ENCODE data around the gene DNAJC1.
"Not testable (repeated sequence)": the region's sequence is repeated elsewhere in the genome, so short reads cannot be mapped to it uniquely, and the experiment has no call there.

Gene DNAJC1

DNA sequence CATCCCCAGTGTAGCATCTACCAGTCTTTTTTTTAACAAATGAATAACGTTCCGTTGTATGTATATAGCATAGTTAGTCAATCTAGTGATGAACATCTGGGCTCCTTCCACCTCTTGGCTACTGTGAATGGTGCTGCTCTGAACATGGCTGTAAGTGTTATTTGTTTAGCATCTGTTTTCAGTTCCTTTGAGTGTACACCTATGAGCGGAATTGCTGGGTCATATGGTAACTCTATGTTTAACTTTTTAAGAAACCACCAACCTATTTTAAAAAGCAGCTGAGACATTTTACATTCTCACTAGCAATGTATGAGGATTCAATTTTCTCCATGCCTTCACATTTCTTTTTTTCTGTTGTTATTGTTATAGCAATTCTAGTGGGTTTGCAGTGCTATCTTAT, 178.2 kb downstream of the DNAJC1 start:
- no peak for DNase-seq (ENCODE audit: low spot score)

DNA sequence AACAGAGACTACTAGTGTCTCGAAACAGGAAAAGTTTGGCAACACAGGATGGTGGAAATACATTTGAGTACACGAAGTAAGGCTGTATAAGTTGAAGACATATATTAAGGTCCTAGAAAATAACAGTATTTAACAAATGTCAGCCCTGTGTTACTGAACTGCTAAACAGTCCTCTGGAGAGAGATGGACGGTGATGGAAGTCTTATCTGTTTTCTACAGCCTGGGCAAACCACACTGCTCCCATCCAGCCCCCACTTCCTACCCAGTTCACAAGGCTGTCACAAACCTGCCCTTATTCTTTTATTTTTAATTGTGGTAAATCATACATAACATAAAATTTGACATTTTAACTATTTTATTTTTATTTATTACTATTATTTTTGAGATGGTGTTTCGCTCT, 179.1 kb downstream of the DNAJC1 start:
- no peak for DNase-seq (ENCODE audit: low spot score)

DNA sequence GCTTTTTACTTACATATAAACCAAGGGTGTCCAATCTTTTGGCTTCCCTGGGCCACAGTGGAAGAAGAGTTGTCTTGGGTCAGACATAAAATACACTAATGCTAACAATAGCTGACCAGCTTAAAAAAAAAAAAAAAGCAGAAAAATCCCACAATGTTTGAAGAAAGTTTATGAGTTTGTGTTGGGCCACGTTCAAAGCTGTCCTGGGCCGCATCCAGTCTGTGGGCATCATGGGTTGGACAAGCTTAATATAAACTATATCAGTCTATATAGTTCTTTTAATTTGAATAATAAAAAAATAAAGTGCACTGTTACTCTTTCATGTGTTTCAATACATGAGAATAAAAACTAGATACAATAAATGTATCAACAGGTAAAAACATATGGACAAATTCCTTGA, 179.9 kb downstream of the DNAJC1 start:
- no peak for DNase-seq (ENCODE audit: low spot score)

DNA sequence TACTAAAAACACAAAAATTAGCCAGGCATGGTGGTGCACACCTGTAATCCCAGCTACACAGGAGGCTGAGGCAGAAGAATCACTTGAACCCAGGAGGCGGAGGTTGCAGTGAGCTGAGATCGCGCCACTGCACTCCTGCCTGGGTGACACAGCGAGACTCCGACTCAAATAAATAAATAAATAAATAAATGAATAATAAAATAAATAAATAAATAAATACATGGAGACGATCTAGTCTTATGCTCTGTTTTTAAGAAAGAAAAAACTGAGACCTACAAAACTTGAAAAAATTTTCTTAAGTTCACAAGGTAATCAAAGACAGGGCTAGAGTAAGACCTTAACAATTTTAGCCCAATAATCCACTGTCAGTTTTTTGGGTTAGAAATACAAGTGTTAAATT, 181.3 kb downstream of the DNAJC1 start:
- not testable (repeated sequence) for DNase-seq (ENCODE audit: low spot score)

DNA sequence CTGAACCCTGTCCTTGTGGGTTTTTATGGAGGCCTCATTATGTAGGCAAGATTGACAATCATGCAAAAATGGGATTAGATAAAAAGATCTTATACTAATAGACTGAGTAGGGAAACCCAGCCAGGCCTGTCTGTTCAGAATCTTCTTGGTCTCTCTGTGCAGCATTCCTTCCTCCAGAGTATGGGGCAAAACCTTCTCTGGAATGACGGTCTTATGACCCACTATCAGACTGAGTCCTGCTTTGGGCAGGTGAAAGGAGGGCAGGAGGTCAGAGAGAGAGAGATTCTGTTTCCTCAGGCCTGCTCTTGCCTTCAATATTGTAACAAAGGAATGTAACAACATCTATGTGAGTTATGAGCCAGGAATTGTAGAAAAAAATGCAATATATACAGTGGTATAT, 182.6 kb downstream of the DNAJC1 start:
- no peak for DNase-seq (ENCODE audit: low spot score)

DNA sequence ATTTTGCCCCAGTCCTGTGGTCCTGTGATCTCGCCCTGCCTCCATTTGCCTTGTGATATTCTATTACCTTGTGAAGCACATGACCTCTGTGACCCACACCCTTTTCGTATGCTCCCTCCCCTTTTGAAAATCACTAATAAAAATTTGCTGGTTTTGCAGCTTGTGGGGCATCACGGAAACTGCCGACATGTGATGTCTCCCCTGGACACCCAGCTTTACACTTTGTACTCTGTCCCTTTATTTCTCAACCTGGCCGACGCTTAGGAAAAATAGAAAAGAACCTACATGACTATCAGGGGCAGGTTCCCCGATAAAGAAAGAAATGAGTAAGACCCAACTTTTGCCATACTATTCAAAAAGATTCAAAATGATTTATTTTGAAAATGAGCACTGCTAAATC, 185.1 kb downstream of the DNAJC1 start:
- not testable (repeated sequence) for DNase-seq (ENCODE audit: low spot score)

DNA sequence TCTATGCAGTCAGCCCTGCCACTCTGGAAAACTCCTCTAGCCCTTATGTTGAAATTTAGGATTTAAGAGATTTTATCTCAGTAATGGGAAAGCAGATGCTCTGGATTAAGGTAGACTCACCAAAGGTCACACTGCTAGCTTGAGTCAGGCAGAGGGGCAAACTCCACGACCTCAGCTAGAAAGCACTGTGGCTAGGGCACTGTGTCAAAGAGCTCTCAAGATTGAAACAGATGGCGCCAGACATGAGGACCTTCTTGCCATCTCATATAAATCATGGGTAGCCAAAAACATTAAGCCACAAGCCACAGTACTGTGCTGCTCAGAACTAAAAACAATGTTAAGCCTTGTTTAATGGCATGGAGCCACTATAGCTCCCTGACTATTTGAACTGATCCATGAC, 188.7 kb downstream of the DNAJC1 start:
- DNase-seq (ENCODE audit: low spot score) = no peak

DNA sequence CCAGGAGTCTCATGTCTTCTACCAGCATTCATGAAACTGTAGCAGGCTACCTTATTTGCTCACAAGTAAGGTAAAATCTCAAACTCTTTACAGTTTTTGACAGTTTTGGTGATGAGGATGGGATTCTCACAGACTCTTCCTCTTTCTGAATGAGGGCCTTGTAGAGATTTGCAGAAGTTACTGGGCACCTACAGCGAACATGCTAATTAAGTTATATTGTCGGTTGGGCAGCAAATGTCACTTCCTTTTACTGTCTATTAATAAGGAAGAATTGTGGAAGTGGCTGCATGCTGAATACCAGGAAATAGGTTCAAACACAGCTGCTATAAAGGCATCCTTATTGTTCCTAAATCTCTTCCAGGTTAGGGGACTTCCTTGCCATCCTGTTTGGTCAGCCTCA, 189.6 kb downstream of the DNAJC1 start:
- no peak for DNase-seq (ENCODE audit: low spot score)

DNA sequence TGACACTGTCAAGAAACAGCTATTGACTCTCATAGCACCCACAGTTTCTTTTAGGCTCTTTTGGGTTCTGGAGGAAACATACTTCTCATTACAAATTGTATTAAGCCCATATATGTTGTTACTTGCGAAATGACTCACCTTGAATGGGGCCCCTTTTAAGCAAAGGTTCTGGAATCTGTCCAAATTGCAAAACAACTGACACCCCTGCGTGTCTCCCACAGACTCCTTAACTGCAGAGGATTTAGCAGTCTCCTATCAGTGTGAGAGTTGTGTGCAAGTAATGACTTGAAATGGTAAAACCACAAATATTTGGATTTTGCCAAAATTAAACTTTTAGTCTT, 192.3 kb downstream of the DNAJC1 start:
- DNase-seq (ENCODE audit: low spot score) = no peak

DNA sequence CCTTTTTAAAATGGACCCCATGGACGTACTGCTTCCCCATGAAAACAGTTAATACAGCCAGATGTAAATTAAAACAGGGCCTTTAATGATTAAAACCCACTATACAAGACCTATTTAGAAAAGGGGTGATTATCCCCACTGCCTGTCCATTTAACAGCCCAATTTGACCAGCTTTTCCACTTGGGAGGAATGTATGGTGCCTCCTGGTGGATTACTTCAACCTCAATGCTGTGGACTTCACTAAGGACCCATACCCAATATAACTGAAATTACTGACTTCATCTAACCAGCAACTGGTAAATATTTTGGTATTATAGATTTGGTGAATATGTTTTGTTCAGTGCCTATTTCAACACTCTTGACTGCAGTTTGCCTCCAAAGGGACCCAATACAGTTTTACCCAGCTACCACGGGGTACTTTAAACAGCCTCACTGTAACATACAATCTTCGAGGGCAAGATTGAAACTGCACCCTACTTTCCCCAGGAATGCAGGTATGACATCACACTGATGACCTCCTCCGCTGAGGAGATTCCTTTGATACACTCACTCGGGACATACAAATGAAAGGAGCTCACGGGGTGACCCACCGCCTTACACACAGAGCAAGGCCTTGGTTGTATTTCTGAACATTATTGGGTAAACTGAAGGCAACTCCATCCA, 192.8 kb downstream of the DNAJC1 start:
- no peak for DNase-seq (ENCODE audit: low spot score)

DNA sequence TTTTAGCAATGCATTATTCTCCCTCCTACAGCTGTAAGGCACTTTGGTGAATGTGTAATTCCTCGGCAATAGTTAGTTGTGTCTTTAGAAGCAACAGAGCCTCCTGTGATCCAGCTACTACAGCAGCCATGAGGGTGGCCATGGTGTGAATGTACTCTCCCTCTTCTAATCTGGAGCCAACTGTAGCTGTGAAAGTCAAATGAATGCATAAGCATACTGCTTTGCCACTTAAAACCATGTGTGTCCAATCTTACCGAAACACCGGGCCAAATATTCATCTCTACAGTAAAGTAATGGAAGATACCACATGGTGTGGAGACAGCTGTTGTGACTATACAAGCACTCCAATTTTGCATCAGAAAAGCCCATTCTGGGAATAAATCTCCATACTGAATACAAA, 195.0 kb downstream of the DNAJC1 start:
- DNase-seq (ENCODE audit: low spot score) = no peak

DNA sequence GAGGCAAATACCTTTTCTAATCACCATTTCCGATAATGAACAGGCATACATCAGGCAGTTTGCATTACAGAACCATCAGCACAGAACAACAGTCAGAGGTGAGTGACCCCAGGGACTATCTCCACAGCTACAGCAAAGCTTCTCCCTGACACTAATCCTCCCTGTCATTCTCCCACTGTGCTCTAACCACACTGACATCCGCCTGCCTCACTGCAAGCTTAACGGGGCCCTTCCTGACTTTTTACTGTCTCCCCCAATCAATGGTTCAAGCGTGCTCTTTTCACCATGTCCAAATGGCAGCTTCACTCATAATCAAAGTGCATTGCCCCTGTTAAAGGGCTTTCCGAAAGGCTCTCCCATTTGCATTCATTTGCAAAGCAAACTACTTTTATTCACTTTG, 196.3 kb downstream of the DNAJC1 start:
- no peak for DNase-seq (ENCODE audit: low spot score)

DNA sequence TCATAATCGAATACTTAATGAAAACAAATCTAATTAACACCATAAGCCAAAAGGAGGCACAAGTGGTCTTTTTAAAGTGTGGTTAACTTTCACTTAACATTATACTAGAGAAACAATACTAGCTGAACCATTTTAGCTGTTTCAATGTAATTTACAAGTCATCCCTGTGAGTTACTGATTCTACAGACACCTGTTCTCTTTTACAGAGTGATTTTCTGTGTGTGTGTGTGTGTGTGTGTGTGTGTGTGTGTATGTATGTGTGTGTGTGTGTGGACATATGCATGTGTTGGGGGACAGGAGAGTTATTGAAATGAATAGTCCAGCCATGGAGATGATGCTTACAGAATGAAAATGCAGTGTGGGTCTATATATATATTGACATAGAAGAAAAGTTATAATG, 200.2 kb downstream of the DNAJC1 start:
- no peak for DNase-seq (ENCODE audit: low spot score)

DNA sequence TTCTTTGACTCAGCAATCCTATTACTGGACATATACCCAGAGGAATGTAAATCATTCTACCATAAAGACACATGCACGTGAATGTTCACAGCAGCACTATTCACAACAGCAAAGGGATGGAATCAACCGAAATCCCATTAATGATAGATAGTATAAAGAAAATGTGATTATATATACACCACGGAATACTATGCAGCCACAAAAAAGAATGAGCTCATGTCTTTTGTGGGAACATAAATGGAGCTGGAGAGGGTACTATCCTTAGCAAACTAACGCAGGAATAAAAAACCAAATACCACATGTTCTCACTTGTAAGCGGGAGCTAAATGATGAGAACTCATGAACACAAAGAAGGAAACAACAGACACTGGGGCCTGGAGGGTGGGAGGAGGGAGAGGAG, 201.9 kb downstream of the DNAJC1 start:
- DNase-seq (ENCODE audit: low spot score) = no peak

DNA sequence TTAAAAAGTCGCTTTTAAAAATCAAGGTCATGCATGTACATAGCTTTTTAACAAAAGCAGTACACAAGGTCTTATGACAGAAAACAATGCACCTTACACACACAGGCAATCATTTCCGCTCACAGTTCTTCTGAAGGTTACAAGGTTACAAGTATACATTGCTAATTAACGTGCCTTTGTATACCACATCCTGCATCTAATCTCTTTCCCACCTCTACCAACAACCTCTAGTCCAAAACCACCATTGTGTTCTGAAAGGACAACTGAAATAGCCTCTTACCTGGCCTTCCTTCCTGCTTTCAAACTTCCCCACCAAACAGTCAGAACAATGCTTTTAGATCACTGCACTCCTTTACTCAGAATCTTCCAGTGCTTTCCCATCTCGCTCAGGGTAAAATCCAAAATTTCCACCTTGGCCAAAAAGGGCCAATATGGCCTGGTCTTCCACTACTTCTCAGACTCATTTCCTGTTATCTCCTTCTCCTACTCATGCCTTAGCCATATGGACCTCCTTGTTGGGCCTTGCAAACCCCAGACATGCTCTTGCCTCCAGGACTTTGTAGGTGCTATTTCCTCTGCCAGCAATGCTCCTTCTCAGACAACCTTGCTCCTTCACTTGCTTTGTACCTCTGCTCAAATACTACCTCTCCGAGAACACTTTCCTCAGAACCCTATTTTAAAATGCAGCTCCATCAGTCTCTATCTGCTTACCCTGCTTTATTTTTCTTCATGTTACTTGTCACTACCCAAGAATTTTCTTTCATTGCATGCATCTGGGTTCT, 205.4 kb downstream of the DNAJC1 start:
- DNase-seq (ENCODE audit: low spot score) = no peak

DNA sequence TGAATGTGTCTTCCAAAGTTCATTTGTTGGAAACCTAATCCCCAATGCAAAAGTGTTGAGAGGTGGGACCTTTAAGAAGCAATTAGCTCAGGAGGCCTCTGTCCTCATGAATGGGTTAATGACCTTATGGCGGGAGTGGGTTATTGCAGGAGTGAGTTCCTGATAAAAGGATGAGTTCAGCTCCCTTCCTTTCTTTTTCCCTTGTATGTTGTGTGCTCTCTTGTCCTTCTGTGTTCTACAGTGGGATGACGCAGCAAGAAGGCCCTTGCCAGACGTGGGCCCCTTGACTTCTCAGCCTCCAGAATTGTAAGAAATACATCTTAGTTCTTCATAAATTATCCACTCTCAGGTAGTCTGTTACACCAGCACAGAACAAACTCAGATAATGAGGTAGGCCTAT, 206.0 kb downstream of the DNAJC1 start:
- DNase-seq (ENCODE audit: low spot score) = no peak

DNA sequence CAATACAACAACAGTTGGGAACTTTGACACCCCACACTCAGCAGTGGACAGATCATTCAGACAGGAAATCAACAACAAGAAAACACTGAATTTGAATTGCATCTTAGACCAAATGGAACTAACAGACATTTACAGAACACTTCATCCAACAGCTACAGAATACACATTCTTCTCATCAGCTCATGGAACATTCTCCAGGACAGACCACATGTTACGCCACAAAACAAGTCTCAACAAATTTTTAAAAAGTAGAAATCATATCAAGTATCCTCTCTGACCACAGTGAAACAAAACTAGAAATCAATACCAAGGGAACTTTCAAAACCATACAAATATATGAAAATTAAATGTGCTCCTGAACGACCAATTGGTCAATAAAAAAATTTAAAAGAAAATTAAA, 212.3 kb downstream of the DNAJC1 start:
- no peak for DNase-seq (ENCODE audit: low spot score)

DNA sequence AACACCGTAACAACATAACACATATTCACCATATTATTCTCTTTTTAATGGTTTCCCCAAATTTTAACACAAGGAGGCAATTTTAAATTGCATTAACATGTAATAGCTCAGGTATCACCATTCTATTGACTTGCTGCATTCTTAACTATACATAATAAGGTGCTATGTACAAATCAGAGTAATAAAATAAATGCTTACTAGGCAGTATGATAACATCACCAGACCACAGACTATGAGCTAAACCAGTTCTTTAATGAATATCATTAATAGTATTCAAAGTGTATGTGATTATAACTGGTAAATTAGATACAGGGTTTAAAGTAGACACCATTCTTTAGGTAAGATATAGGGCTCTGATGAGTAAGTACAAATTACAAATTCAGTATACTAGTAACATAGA, 226.6 kb downstream of the DNAJC1 start:
- DNase-seq (ENCODE audit: low spot score) = no peak

DNA sequence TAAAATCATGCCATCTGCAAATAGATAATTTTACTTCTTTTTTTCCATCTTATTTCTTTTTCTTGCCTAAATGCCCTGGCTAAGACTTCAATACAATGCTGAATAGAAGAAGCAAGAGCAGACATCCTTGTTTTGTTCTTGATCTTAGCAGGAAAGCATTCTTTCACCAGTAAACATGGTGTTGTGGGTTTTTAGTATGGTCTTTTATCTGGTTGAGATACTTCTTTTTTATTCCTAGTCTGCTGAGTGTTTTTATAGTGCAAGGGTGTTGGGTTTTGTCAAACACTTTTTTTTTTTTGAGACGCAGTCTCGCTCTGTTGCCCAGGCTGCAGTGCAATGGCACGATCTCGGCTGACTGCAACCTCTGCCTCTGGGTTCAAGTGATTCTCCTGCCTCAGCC, 232.3 kb downstream of the DNAJC1 start:
- no peak for DNase-seq (ENCODE audit: low spot score)

DNA sequence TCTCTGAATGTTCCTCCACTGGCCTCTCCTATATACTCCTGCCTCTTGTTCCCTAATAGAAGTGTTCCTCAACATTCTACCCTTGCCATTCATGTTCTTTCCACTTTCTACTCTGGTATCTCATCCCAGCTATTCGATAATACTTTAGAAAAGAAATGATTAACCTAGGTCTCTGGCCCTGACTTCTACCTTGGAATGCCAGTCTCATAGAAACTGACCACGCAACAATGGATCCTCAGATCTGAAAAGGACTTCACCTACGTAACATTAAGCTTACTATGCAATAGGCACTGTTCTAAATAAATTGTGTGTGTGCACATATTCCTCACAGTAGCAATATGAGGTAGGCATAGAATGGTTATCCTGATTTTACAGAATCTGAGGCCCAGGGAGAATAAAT, 234.5 kb downstream of the DNAJC1 start:
- no peak for DNase-seq (ENCODE audit: low spot score)

DNA sequence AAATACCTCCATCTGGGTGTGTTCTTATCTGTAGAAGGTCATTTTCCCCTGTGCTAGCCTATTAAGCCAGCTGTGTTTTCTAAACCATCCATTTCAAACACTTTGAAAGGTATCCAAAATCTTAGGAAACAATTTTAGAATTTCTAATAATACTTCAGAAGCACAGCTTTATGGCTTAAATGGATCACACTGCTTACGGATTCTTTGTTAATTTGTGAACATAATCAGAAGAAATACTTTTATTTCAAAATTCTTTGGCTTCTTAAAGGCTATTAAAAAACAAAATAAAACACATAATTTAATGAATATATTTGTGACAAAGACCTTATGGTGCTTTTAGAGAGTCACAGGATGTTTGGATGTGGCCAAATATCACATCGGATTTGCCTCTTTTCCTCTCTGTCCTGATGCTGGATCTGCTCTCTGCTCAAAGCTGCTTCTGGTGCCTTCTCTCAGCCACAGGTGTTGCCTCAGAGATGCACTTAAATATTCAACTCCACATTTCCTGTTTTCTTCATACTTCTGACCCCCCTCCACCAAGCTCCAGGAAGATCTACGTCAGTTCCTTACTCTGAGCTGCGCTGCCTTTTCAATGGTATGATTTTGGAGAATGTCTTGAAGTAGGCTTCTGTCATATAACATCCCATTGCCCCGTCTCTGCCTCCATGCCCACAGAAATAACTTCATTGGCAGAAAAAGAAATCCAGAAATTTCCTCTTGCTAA, 238.9 kb downstream of the DNAJC1 start:
- DNase-seq (ENCODE audit: low spot score) = no peak

DNA sequence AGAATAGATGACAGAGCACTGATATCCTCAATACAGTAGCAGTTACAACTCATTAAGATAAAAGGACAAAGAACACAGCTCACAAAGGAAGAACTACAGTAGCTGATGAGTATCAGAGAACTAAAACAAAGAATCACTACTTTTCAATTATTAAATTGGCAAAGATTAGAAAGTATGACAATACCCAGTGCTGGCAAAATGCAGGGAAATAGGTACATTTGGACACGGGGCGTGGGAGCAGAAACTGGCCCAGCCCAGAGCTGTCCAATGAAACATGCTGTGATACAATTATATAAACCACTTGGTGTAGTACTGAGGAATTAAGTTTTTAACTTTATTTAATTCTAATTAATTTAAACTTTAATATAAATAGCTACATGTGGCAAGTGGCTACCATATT, 243.2 kb downstream of the DNAJC1 start:
- DNase-seq (ENCODE audit: low spot score) = no peak

DNA sequence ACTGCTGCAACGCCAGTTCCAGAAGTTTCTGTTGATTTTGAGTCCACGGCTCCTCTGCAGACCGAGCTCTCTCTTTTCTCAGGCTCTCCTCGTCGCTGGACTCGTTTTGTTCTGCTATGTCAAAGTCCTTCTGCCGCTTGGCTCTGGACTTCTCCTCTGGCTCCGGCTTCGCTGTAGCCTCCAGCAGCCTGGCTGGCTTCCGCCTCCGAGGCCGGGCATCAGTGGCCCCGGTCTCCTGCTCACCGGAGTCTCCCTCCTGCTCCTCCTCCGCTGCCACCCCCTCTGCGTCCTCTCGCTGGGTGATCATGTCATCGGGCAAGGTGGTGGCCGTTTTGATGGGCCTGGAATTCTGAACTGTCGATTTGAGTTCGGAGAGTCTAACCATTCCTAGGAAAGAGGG, 244.3 kb downstream of the DNAJC1 start:
- no peak for DNase-seq (ENCODE audit: low spot score)

Data from AG08395 (cell line).